CD14-positive monocyte (primary cell): Measurements from ENCODE around the gene NPAS2. TPM values are rescaled to one million over a fixed set of nuclear protein-coding genes. Genes with fewer than 3 reads are reported as not detected.

Source experiments
- DNase-seq, 3 donors: peaks; one replicate each; pipeline ENCODE4 v3.0.0-alpha.2; 2011 to 2022
- H2AFZ ChIP-seq: 2 replicates; pipeline ENCODE4 v1.6.0; 2012; ENCODE audit warnings: mild to moderate bottlenecking, low read depth, low read length, inconsistent platforms; ENCODE audit not compliant: insufficient read depth, poor library complexity, severe bottlenecking
- H3K27ac ChIP-seq, 2 donors: 1 replicate in 1 of 2; 2 replicates in 1 of 2; pipeline ENCODE4 v1.5.1; 2012 to 2013; ENCODE audit warnings: low read length in 2 of 2, control low read depth in 1 of 2, inconsistent platforms in 1 of 2, low read depth in 1 of 2, mild to moderate bottlenecking in 1 of 2
- H3K27me3 ChIP-seq, 2 donors: one replicate each; pipeline versions ENCODE4 v1.6.0 to v1.6.1; 2011 to 2013; ENCODE audit warnings: low read length in 2 of 2; ENCODE audit not compliant: control insufficient read depth in 2 of 2, insufficient read depth in 2 of 2
- H3K36me3 ChIP-seq, 2 donors: replicated peaks in 1 of 2; 1 replicate in 1 of 2; 2 replicates in 1 of 2; pipeline versions ENCODE4 v1.5.1 to v1.6.1; 2012 to 2013; ENCODE audit warnings: low read length in 2 of 2, control low read depth in 1 of 2, inconsistent platforms in 1 of 2, mild to moderate bottlenecking in 1 of 2; ENCODE audit not compliant: insufficient read depth in 2 of 2, control insufficient read depth in 1 of 2
- H3K4me1 ChIP-seq, 2 donors: 1 replicate in 1 of 2; 2 replicates in 1 of 2; pipeline versions ENCODE4 v1.5.1 to v1.6.1; 2012 to 2013; ENCODE audit warnings: low read length in 2 of 2, control low read depth in 1 of 2, inconsistent platforms in 1 of 2, mild to moderate bottlenecking in 1 of 2, moderate library complexity in 1 of 2; ENCODE audit not compliant: insufficient read depth in 2 of 2, control insufficient read depth in 1 of 2
- H3K4me2 ChIP-seq: replicated peaks from 2 replicates; pipeline ENCODE3; 2012; ENCODE audit warnings: low read length, moderate library complexity, mild to moderate bottlenecking; ENCODE audit not compliant: poor library complexity, severe bottlenecking; ENCODE audit errors: extremely low read depth
- H3K4me3 ChIP-seq, 3 experiments: fragments of 200-600 bp in 1 of 3; sonication (generic) in 1 of 3; replicated peaks in 1 of 3; 1 replicate in 2 of 3; 2 replicates in 1 of 3; pipeline ENCODE4 v1.5.1; 2011 to 2013; ENCODE audit warnings: low read length in 3 of 3, mild to moderate bottlenecking in 3 of 3, control low read depth in 2 of 3, low read depth in 2 of 3, inconsistent platforms in 1 of 3, moderate library complexity in 1 of 3
- H3K79me2 ChIP-seq: 2 replicates; pipeline ENCODE4 v1.6.0; 2012; ENCODE audit warnings: mild to moderate bottlenecking, control low read depth, inconsistent platforms, low read length, moderate library complexity; ENCODE audit not compliant: insufficient read depth
- H3K9ac ChIP-seq: 2 replicates; pipeline ENCODE4 v1.6.0; 2017; ENCODE audit warnings: low read length, mild to moderate bottlenecking; ENCODE audit not compliant: insufficient read depth, poor library complexity, severe bottlenecking
- H3K9me3 ChIP-seq, 2 donors: replicated peaks in 1 of 2; 1 replicate in 1 of 2; 2 replicates in 1 of 2; pipeline versions ENCODE4 v1.5.1 to v1.6.1; 2012 to 2013; ENCODE audit warnings: low read length in 2 of 2, control low read depth in 1 of 2; ENCODE audit not compliant: control insufficient read depth in 1 of 2, insufficient read depth in 1 of 2
- H4K20me1 ChIP-seq: 2 replicates; pipeline ENCODE4 v1.6.0; 2012; ENCODE audit warnings: mild to moderate bottlenecking, low read length, control low read depth, moderate library complexity; ENCODE audit not compliant: insufficient read depth
- H3K27ac Mint-ChIP-seq, 7 donors: one replicate each; pipeline ENCODE4 v1.8.0; 2020; ENCODE audit warnings: mild to moderate bottlenecking in 7 of 7, mixed read lengths in 7 of 7, moderate library complexity in 6 of 7, inconsistent platforms in 2 of 7
- H3K27me3 Mint-ChIP-seq, 3 donors: one replicate each; pipeline ENCODE4 v1.8.0; 2021 to 2022; ENCODE audit warnings: low read depth in 3 of 3, mild to moderate bottlenecking in 3 of 3, mixed read lengths in 3 of 3, moderate library complexity in 3 of 3, inconsistent platforms in 1 of 3
- H3K36me3 Mint-ChIP-seq, 2 donors: one replicate each; pipeline ENCODE4 v1.8.0; 2020; ENCODE audit warnings: mixed read lengths in 2 of 2, inconsistent platforms in 1 of 2, mild to moderate bottlenecking in 1 of 2
- H3K4me1 Mint-ChIP-seq: one replicate; pipeline ENCODE4 v1.8.0; 2020; ENCODE audit warnings: mild to moderate bottlenecking, mixed read lengths
- H3K4me3 Mint-ChIP-seq, 2 donors: one replicate each; pipeline ENCODE4 v1.8.0; 2020; ENCODE audit warnings: mild to moderate bottlenecking in 2 of 2, mixed read lengths in 2 of 2, moderate library complexity in 1 of 2
- H3K9me3 Mint-ChIP-seq, 7 donors: one replicate each; pipeline ENCODE4 v1.8.0; 2020 to 2022; ENCODE audit warnings: mixed read lengths in 7 of 7, mild to moderate bottlenecking in 6 of 7, moderate library complexity in 6 of 7, inconsistent platforms in 2 of 7
- CTCF ChIP-seq: fragments of 200-600 bp; IDR thresholded peaks from one replicate; pipeline ENCODE4 v1.8.0; 2022; ENCODE audit warnings: antibody characterized with exemption, mild to moderate bottlenecking
- WGBS: methylation state at CpG from one replicate; pipeline ENCODE4 v1.1.5; 2013; ENCODE audit warnings: missing lambda C conversion rate; ENCODE audit not compliant: insufficient coverage; 5-methylcytosine and 5-hydroxymethylcytosine counted together
- intact Hi-C, 2 donors: fragments of 100-400 bp; cut with micrococcal nuclease; formaldehyde crosslinking; loops; one replicate each; pipeline versions ENCODE4 v1.15.0 to v1.15.1; 2023
- polyA plus RNA-seq, 3 donors: library from polyadenylated mRNA; depleted of rRNA in 1 of 3; unstranded in 2 of 3; stranded (reverse) in 1 of 3; fragments of 300-500 nt in 2 of 3; fragments of >200 nt in 1 of 3; fragmentation: Illumina TruSeq in 2 of 3; gene quantifications; 1 replicate in 2 of 3; 2 replicates in 1 of 3; pipeline ENCODE4 v1.2.3, GENCODE V29; 2012 to 2021

Gene NPAS2
- polyA plus RNA-seq, 3 donors: not detected

GRCh38 chr2:100906679-100907078, 86.7 kb downstream of the NPAS2 start:
- Histone ChIP-seq H3K27ac (no peak overlapping the region), H3K4me2 (no peak overlapping the region), H3K27me3 (no peaks in the 10 kb centered on the region), H4K20me1 (no peaks in the 10 kb centered on the region), H3K36me3 (no peaks in the 10 kb centered on the region), H3K9ac (no peak overlapping the region), H3K4me1 (no peaks in the 10 kb centered on the region), H3K79me2 (no peaks in the 10 kb centered on the region), H3K4me3 (no peak overlapping the region), H3K9me3 (no peaks in the 10 kb centered on the region), H2AFZ (no peak overlapping the region)
- H3K4me1 Mint-ChIP-seq: no peaks in the 10 kb centered on the region
- H3K9me3 Mint-ChIP-seq: peaks cover 0 to 2% (median 0%) of the 10 kb centered on the region in 7 donors
- 100% methylated on average over 3 of the region's 5 CpGs for WGBS
- H3K27me3 Mint-ChIP-seq: peaks cover 2 to 19% (median 10%) of the 10 kb centered on the region in 3 donors
- H3K27ac Mint-ChIP-seq: no peak overlapping the region
- no peaks in the 10 kb centered on the region for H3K36me3 Mint-ChIP-seq
- intact Hi-C loops: no loop called here
- no peak for DNase-seq
- no peak for TF ChIP-seq CTCF
- H3K4me3 Mint-ChIP-seq: no peak overlapping the region

- Histone ChIP-seq H3K9me3 (no peaks in the 10 kb centered on the region), H2AFZ (no peak overlapping the region), H3K4me1 (no peaks in the 10 kb centered on the region), H3K36me3 (no peaks in the 10 kb centered on the region), H4K20me1 (no peaks in the 10 kb centered on the region), H3K27me3 (no peaks in the 10 kb centered on the region), H3K27ac (no peak overlapping the region), H3K4me2 (no peak overlapping the region), H3K4me3 (no peak overlapping the region), H3K79me2 (no peaks in the 10 kb centered on the region), H3K9ac (no peak overlapping the region)
- no peak for TF ChIP-seq CTCF
- Mint-ChIP-seq H3K4me1 (no peaks in the 10 kb centered on the region), H3K27ac (no peak overlapping the region), H3K27me3 (peaks cover 0 to 14% (median 4%) of the 10 kb centered on the region in 3 donors), H3K36me3 (no peaks in the 10 kb centered on the region), H3K9me3 (peaks cover 0 to 2% (median 0%) of the 10 kb centered on the region in 7 donors), H3K4me3 (no peak overlapping the region)
- intact Hi-C loops: no loop called here
- DNase-seq: no peak
- WGBS: 38% methylated on average over 5 of the region's 5 CpGs
Observed at GRCh38 chr2:100907832-100908231, 87.9 kb downstream of the NPAS2 start.
